Measurements from ENCODE around the gene HAS3. TPM values are rescaled to one million over a fixed set of nuclear protein-coding genes. Genes with fewer than 3 reads are reported as not detected.
A peak's percentile ranks its signal among the peaks of the same experiment; 100 is the strongest.
"Not testable (repeated sequence)": the region's sequence is repeated elsewhere in the genome, so short reads cannot be mapped to it uniquely, and the experiment has no call there.

The HAS3 gene
- total RNA-seq, 4 donors from 2014 or later = 0.23 to 10.0 (median 1.6) TPM; not detected in 1

DNA sequence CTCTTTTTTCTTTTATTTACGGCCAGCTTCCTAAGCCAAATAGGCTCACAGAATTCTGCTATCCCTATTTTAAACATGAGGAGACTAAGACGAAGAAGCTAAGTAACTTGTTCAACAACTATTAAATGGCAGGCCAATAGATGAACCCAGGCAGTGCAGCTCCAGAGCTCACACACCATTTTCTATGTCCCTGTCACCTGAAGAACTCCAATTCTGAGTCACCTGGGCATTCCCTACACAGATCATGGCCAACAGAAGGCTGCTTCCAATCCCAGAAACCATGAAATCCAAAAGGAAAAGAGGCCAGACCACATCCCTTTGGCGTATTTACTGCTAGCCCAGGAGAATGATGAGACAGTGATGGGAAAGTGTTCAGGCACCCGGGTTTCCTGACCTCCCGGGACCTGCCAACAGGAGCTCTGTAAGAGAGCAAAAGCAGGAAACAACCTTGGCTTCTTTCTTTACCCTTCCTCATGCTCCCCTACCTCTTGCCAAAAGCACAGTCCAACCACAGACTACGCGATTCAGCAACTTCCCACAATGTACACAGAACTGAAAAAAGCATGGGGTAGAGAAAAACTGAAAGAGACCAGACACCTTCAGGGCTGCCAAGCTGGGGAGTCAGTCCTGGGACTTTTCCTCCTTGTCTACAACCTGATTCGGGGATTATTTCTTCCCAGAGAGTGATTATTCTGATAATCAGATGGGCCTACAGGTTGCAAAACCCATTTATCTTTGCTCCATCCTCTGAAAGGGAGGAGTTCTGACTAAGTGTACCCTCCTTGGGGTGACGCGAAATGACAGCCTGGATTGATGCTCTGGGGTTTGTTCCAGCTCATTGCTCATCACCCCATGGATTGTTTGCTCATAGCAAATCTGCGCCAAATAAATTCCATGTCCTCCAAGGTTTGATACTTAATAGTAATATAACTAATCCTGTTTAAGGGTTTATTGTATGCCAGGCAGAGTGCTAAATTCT lies 47.8 kb upstream of the HAS3 start:
- Histone ChIP-seq H3K27ac (peak overlapping the region; percentile 23 to 73 (median 56)), H3K4me3 (no peak overlapping the region), H3K36me3 (no peaks in the 10 kb centered on the region), H3K9me3 (no peaks in the 10 kb centered on the region), H3K27me3 (no peaks in the 10 kb centered on the region), H3K4me1 (peaks cover 12 to 13% of the 10 kb centered on the region in 2 donors)
- intact Hi-C loops (cut with DNase I; ENCODE audit: low total_unique reads) = no loop called here
- peak; percentile 53 to 69 for ATAC-seq
- peak in 1 of 2 donors; percentile 35 for DNase-seq
- in situ Hi-C loops (cut with MboI; ENCODE audit: low sequenced_read_pairs in 4 of 4) = no loop called here
- TF ChIP-seq POLR2A (IDR thresholded peaks at IDR 0.05) = peak in 1 of 2 donors; percentile 17
- TF ChIP-seq, protein P1, sequence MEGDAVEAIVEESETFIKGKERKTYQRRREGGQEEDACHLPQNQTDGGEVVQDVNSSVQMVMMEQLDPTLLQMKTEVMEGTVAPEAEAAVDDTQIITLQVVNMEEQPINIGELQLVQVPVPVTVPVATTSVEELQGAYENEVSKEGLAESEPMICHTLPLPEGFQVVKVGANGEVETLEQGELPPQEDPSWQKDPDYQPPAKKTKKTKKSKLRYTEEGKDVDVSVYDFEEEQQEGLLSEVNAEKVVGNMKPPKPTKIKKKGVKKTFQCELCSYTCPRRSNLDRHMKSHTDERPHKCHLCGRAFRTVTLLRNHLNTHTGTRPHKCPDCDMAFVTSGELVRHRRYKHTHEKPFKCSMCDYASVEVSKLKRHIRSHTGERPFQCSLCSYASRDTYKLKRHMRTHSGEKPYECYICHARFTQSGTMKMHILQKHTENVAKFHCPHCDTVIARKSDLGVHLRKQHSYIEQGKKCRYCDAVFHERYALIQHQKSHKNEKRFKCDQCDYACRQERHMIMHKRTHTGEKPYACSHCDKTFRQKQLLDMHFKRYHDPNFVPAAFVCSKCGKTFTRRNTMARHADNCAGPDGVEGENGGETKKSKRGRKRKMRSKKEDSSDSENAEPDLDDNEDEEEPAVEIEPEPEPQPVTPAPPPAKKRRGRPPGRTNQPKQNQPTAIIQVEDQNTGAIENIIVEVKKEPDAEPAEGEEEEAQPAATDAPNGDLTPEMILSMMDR (IDR thresholded peaks at IDR 0.05 in 4 of 5, conservative IDR thresholded peaks at IDR 0.05 in 1 of 5) = no peak

DNA sequence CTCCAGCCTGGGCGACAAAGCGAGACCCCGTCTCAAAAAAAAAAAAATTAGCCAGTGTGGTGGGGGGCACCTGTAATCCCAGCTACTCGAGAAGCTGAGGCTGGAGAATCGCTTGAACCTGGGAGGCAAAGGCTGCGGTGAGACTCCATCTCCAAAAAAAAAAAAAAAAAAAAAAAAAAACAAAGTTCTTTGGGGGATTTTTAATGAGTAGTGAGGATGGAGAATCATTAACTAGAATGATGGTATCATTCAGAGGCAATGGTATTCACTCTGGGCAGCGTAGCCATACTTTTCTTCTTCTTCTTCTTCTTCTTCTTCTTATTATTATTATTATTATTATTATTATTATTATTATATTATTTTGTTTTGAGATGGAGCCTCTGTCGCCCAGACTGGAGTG lies 42.0 kb upstream of the HAS3 start:
- DNase-seq; intact Hi-C loops (cut with DNase I; ENCODE audit: low total_unique reads); H3K9me3 ChIP-seq; in situ Hi-C loops (cut with MboI; ENCODE audit: low sequenced_read_pairs in 4 of 4); H3K27me3 ChIP-seq; H3K4me3 ChIP-seq; ATAC-seq; H3K36me3 ChIP-seq: not testable (repeated sequence)
- Histone ChIP-seq H3K27ac (peak overlapping the region; percentile 74 to 85 (median 83)), H3K4me1 (peaks cover 16 to 18% of the 10 kb centered on the region in 2 donors)

- DNase-seq = peak; percentile 6 to 28
- intact Hi-C loops (cut with DNase I; ENCODE audit: low total_unique reads) (no loop called here), in situ Hi-C loops (cut with MboI; ENCODE audit: low sequenced_read_pairs in 4 of 4) (no loop called here)
- Histone ChIP-seq H3K27me3 (no peaks in the 10 kb centered on the region), H3K36me3 (no peaks in the 10 kb centered on the region), H3K27ac (peak overlapping the region; percentile 74 to 85 (median 83)), H3K4me1 (peaks cover 16 to 17% of the 10 kb centered on the region in 2 donors), H3K4me3 (no peak overlapping the region), H3K9me3 (no peaks in the 10 kb centered on the region)
- peak; percentile 65 to 80 for ATAC-seq
- TF ChIP-seq, protein P1 (IDR thresholded peaks at IDR 0.05 in 4 of 5, conservative IDR thresholded peaks at IDR 0.05 in 1 of 5) = no peak
- TF ChIP-seq POLR2A (IDR thresholded peaks at IDR 0.05) = no peak
These were observed 41.2 kb upstream of the HAS3 start for GRCh38 chr16:69064124-69064763.

GRCh38 chr16:69064764-69065313 lies 40.6 kb upstream of the HAS3 start:
- DNase-seq (peak; percentile 49 to 83), ATAC-seq (peak; percentile 64 to 81)
- Histone ChIP-seq H3K27me3 (no peaks in the 10 kb centered on the region), H3K36me3 (no peaks in the 10 kb centered on the region), H3K4me1 (peaks cover 16 to 17% of the 10 kb centered on the region in 2 donors), H3K27ac (peak overlapping the region; percentile 74 to 85 (median 83)), H3K9me3 (no peaks in the 10 kb centered on the region), H3K4me3 (no peak overlapping the region)
- in situ Hi-C loops (cut with MboI; ENCODE audit: low sequenced_read_pairs in 4 of 4) (no loop called here), intact Hi-C loops (cut with DNase I; ENCODE audit: low total_unique reads) (loop anchor here (5.0 kb wide), 1 partner anchor 37 kb away; no protein-coding TSS in a partner anchor)
- TF ChIP-seq, protein P1 (IDR thresholded peaks at IDR 0.05 in 4 of 5, conservative IDR thresholded peaks at IDR 0.05 in 1 of 5) = no peak
- peak in 1 of 2 donors; percentile 36 for TF ChIP-seq POLR2A (IDR thresholded peaks at IDR 0.05)

Measured in gastrocnemius medialis (tissue), 4 donors.